ENCODE results near the gene PLCD3. TPM values are rescaled to one million over a fixed set of nuclear protein-coding genes. Genes with fewer than 3 reads are reported as not detected.

The PLCD3 gene
- total and polyA plus RNA-seq, 2 of the 13 experiments (the other 11 are each of a cell fraction or from before 2014, with no cell fraction given), result 11.3 to 39.1 TPM

DNA sequence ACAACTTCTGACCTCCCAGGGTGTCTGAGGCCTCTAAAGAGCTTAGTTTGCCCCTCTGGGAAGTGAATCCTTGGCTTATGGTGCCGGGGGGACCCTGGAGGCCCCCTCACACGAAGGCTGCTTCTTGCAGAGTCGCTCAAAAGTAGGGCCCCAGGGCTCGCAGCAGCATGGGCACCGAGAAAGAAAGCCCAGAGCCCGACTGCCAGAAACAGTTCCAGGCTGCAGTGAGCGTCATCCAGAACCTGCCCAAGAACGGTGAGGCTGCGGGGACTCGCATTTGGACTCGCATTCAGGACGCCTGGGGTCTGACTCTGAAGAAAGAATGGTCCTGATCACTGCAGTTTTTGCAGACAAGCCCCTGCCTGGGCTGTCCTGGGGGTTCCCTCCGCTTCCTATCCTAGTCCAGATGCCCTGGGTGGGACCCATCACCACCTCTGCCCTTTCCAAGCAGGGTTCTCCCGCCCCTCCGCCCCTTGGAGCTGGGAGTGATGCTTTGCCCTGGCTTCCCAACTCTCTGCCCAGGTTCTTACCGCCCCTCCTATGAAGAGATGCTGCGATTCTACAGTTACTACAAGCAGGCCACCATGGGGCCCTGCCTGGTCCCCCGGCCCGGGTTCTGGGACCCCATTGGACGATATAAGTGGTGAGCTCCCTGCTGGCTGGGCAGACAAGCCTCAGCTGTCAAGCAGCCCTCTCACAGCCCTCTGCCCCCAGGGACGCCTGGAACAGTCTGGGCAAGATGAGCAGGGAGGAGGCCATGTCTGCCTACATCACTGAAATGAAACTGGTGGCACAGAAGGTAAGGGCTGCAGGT is 3.9 kb upstream of the PLCD3 start (continued):
- TF ChIP-seq, protein P1, sequence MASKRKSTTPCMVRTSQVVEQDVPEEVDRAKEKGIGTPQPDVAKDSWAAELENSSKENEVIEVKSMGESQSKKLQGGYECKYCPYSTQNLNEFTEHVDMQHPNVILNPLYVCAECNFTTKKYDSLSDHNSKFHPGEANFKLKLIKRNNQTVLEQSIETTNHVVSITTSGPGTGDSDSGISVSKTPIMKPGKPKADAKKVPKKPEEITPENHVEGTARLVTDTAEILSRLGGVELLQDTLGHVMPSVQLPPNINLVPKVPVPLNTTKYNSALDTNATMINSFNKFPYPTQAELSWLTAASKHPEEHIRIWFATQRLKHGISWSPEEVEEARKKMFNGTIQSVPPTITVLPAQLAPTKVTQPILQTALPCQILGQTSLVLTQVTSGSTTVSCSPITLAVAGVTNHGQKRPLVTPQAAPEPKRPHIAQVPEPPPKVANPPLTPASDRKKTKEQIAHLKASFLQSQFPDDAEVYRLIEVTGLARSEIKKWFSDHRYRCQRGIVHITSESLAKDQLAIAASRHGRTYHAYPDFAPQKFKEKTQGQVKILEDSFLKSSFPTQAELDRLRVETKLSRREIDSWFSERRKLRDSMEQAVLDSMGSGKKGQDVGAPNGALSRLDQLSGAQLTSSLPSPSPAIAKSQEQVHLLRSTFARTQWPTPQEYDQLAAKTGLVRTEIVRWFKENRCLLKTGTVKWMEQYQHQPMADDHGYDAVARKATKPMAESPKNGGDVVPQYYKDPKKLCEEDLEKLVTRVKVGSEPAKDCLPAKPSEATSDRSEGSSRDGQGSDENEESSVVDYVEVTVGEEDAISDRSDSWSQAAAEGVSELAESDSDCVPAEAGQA (IDR thresholded peaks at IDR 0.05; ENCODE audit: low read depth), result no peak
- TF ChIP-seq, protein P1 (CRISPR knock-in tag; IDR thresholded peaks at IDR 0.05; ENCODE audit: borderline replicate concordance), result no peak
- TF ChIP-seq IKZF4 (CRISPR knock-in tag; IDR thresholded peaks at IDR 0.05; ENCODE audit: borderline replicate concordance, low read depth, not compliant biosample characterization), result no peak
- no peak for TF ChIP-seq TCF7L2 (IDR thresholded peaks at IDR 0.05; ENCODE audit: low read depth, low read length)
- TF ChIP-seq ZSCAN9 (CRISPR knock-in tag; IDR thresholded peaks at IDR 0.05; ENCODE audit: borderline replicate concordance), result no peak
- no peak for TF ChIP-seq ZNF549 (CRISPR knock-in tag; IDR thresholded peaks at IDR 0.05)
- TF ChIP-seq, protein P2, sequence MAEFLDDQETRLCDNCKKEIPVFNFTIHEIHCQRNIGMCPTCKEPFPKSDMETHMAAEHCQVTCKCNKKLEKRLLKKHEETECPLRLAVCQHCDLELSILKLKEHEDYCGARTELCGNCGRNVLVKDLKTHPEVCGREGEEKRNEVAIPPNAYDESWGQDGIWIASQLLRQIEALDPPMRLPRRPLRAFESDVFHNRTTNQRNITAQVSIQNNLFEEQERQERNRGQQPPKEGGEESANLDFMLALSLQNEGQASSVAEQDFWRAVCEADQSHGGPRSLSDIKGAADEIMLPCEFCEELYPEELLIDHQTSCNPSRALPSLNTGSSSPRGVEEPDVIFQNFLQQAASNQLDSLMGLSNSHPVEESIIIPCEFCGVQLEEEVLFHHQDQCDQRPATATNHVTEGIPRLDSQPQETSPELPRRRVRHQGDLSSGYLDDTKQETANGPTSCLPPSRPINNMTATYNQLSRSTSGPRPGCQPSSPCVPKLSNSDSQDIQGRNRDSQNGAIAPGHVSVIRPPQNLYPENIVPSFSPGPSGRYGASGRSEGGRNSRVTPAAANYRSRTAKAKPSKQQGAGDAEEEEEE (CRISPR knock-in tag; IDR thresholded peaks at IDR 0.05; ENCODE audit: borderline replicate concordance), result no peak
- no peak for TF ChIP-seq ZNF713 (CRISPR knock-in tag; IDR thresholded peaks at IDR 0.05)
- TF ChIP-seq ZBTB20 (CRISPR knock-in tag; IDR thresholded peaks at IDR 0.05; ENCODE audit: borderline replicate concordance, low read depth), result 0 out of 2 replicates have a peak, but pooled peaks have one; percentile 37
- peak; percentile 10; the same call in 1 of the 2 replicates for TF ChIP-seq ZBTB42 (CRISPR knock-in tag; IDR thresholded peaks at IDR 0.05)
- TF ChIP-seq, protein P3, sequence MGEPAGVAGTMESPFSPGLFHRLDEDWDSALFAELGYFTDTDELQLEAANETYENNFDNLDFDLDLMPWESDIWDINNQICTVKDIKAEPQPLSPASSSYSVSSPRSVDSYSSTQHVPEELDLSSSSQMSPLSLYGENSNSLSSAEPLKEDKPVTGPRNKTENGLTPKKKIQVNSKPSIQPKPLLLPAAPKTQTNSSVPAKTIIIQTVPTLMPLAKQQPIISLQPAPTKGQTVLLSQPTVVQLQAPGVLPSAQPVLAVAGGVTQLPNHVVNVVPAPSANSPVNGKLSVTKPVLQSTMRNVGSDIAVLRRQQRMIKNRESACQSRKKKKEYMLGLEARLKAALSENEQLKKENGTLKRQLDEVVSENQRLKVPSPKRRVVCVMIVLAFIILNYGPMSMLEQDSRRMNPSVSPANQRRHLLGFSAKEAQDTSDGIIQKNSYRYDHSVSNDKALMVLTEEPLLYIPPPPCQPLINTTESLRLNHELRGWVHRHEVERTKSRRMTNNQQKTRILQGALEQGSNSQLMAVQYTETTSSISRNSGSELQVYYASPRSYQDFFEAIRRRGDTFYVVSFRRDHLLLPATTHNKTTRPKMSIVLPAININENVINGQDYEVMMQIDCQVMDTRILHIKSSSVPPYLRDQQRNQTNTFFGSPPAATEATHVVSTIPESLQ (CRISPR knock-in tag; conservative IDR thresholded peaks at IDR 0.05), result no peak
- TF ChIP-seq ZNF780A (CRISPR knock-in tag; IDR thresholded peaks at IDR 0.05), result no peak
- TF ChIP-seq ZNF768 (CRISPR knock-in tag; IDR thresholded peaks at IDR 0.05), result no peak
- no peak for TF ChIP-seq ZNF567 (CRISPR knock-in tag; IDR thresholded peaks at IDR 0.05; ENCODE audit: borderline replicate concordance)
- no peak for TF ChIP-seq TRIM24 (CRISPR knock-in tag; IDR thresholded peaks at IDR 0.05)
- TF ChIP-seq MIXL1 (CRISPR knock-in tag; IDR thresholded peaks at IDR 0.05), result no peak
- TF ChIP-seq ETV5 (CRISPR knock-in tag; IDR thresholded peaks at IDR 0.05; ENCODE audit: borderline replicate concordance), result no peak
- TF ChIP-seq KDM5A (IDR thresholded peaks at IDR 0.05; ENCODE audit: borderline replicate concordance, low read length), result 0 out of 2 replicates have a peak, but pooled peaks have one; percentile 11
